ENCODE results near the gene MRPL38. TPM values are rescaled to one million over a fixed set of nuclear protein-coding genes. Genes with fewer than 3 reads are reported as not detected.

The MRPL38 gene
- total RNA-seq, 1 donor from 2014 or later, result 62.1 TPM

DNA sequence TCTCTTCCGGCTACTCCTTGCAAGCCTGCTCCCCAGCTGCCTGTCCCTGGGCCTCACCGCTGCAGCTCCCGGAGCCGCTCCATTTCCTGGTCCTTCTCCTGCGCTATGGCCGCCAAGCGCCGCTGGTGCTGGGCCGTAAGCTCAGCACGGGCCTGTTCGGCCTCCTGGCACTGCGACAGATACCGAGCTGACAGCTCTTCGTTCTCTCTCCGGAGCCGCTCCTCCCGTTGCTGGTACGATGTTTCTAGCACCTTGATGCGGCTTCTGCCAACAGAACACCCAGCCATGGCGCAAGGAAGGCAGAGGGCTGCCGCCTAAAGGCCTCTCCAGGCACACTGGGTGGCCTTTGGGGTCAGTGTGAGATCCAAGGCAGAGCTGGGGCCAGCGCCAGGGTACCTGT, 14.9 kb upstream of the MRPL38 start:
- no peak for DNase-seq

DNA sequence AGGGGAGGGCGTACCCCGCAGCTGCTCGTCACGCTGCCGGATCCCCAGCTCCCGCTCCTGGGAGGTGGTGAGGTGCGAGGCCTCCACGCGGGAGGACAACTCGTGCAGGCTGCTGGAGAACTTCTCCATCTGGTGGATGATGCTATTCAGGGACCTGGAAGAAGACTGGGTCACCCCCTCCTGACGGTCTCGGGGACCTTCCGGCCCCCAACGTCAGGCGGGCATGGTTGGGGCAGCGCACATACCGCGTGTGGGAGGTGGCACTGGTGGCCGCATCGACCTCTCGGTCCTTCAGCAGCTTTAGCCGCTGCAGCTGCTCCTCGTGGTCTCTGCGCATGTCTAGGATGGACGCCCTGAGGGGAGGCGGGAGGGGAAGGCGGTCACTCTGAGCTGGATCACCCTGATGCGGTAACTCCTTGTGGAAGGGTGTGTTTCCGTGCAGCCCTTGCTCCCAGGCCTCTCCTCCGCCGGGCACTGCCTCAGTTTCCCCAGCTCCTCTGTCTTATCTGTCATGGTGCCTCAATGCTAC, 13.3 kb upstream of the MRPL38 start:
- no peak for DNase-seq

DNA sequence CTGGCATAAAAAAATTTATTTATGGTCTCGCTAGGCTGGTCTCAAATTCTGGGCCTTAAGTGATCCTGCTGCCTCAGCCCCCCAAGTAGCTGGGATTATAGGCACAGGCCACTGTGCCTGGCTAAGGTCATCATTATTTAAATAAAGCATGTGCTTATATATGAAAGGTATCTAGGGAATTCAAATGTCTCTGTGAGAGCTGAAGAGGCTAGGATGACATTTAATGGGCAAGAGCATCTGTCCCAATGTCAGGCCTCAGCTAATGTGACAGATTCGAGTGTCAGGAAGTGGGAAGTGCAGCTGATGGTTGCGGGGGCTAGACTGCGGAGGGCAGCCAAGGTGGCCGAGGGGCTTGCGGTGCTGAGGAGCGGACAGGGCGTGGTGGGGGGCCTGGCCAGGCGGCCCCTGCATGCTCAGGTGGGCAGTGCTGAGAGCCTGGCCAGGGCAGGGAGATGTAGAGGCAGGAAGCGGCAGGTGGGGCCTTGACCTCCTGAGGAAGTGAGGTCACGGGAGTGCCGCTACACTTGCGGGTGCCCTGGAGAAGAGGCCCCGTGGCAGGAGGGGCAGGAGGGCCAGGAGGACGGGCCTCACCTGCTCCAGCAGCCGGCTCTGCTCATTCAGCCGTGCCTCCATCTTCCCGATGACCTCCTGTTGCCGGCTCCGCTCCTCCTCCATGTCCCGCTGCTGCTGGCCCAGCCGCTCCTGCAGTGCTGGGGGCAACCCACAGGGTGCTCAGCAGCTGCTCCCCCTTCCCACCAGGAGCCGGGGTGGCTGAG, 12.6 kb upstream of the MRPL38 start:
- DNase-seq, result peak; percentile 69

DNA sequence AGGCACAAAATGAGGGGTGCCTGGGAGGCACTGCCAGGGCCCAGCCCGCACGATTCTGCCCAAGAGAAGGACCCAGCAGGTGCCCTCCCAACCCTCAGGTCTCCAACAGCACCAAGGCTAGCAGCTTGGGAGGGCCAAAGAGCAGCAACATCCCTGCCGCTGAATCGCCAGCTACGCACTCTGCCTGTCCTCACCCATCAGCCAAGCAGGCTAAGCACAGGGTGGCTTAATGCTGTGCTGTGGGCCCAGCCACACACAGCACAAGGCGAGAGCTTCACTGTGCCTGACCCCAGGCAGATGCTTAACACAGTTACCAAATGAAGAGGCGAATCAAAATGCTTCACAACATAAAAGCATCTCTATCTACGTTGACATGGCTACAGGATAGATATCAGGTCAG, 10.6 kb upstream of the MRPL38 start:
- DNase-seq, result no peak

DNA sequence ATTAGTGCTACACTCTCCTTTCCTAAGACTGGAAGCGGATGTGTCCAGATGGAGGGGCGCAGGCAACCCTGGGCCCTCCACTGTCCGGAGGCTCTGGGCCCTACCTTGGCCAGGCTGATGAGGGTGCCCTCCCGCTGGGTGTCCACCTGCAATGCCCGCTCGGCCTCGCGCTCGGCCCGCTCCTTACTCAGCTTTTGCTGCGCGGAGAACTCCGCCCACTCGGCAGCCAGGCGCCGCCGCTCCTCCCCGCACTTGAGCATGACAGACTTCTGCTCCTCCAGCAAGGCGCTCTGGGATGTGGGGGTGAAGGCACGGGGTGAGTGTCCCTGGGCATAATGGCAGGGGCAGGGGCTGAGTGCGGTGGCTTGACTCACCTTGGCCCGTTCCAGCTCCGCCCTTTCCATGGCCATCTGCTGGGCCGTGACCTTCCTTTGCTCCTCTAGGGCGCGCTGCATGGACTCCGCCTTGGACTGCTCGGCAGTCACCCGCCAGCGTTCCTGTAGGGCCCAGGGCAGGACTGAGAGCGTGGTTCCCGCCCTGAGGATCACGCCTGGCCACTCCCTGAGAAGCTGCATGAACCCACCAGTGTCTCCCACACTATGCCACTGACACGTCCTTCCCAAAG, 10.1 kb upstream of the MRPL38 start:
- DNase-seq, result no peak

DNA sequence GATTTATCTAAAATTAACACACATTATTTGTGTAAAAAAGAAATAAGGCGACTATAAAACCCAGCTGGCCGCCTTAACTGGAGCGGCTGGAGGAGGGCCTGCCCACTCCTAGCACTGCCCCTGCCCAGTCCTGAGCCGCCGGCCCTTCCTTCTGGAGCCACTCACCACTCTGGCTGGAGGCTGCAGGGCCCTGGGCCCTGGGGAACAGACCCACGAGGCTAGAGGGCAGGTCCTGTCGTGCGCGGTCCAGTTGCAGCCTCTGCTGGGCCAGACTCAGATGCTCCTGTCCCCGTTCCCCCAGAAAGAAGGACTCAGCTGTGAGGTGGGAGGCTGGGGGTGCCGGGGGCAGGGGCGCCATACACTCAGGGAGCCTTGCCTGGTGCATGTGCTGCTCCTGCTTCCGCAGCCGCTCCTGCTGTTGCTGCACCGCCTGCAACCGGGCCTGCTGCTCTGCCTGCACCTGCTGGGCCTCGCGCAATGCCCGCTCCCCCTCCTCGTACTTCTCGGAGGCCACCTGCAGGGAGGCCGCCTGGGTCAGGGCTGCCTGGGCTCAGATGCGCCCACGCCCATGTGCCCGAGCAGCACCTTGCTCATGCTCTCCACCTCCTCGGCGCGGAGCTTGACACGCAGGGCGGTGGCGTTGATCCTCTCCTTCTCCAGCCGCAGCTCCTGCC, 9.0 kb upstream of the MRPL38 start:
- no peak for DNase-seq

DNA sequence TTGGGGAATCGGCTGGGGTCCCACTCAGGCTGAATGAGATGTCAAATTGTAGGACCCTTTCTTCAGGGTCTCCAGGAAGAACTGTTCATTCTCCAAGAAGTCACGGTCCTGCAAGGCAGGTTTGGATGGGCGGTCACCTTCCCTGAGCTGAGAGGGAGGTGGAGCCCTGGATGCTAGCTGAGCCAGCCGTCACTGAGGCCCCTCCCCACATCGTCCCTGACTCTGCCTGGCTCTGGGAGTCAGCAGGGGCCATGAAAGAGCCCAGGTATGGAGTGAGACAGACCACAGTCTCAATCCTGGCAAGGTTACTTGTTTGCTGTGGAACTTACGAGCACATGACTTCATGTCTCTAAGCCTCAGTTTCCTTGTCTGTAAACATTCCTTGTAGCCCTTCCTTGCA, 6.0 kb upstream of the MRPL38 start:
- no peak for DNase-seq

DNA sequence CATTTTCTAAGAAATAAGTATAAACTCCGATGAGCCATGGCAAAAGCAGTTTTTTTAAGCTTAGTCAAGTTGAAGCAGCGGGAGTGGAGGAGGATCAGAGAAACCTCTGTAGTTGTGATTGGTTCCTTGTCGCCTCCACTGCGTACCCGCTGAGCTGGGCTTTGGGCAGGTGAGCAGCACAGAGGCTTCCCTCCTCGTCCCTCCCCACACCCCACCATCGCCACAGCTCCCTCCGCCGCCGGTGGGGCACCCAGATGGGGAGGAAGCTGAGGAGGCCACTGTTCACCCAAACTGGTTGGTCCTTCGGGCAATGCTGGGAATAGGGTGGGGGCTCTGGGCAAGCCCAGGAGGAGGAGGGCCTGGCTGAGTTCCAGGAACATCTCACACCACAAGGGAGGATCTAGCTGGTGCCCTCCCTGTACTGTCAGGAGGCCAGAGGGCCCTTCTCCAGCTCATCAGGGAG, 5.2 kb upstream of the MRPL38 start:
- DNase-seq, result peak; percentile 61

DNA sequence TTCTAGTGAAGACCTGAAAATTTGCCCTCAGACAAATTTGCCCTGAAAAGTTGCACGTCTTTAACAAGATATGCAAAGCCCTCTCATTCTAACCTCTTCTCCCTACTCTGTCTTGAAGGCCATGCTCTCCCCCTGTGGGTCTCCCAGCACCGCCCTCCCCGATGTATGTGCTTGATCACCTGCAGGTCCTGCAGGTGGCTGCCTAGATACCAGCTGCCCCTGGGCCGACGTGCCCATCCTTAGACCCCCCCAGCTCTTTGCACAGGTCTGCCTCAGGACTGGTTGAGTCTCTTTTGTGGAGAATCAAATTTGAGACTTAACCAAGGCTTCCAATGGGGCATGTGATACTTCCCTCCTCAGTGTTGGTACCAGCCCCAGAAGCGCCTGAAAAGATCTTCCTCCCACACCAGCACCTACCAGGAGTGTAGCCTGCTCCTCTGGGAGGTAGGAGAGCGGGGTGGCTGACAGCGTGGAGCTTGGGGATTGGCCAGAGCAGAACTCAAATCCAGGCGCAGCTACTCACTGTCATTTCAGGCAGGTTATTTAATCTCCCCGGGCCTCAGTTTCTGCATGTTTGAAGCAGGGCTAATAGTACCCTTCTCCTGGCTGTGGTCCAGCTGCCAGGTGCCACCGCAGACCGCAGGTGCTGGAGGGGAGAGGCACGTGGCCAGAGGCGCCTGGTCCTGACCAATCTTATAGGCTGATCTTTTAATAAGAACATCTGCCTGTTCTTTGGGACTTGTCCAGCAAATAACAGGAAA, 4.5 kb upstream of the MRPL38 start:
- no peak for DNase-seq

DNA sequence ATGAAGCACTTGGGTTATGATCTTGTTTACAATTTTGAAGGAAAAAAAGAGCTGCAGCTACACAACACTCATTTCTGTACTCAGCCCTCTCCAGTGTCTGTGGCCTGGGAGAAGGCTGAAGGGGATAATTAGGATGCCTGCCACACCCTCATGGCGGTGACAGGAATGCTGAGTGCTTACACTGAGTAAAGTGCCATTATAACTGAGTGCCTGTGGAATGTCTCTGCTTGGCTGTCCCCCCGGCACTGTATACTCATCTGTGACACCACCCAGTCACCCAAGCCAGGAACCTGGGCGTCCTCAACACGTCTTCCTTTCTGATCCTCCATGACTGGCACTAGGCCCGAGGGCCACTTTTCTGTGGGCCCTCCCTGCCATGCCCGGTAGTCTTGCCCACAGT, 3.5 kb upstream of the MRPL38 start:
- DNase-seq, result peak; percentile 61

DNA sequence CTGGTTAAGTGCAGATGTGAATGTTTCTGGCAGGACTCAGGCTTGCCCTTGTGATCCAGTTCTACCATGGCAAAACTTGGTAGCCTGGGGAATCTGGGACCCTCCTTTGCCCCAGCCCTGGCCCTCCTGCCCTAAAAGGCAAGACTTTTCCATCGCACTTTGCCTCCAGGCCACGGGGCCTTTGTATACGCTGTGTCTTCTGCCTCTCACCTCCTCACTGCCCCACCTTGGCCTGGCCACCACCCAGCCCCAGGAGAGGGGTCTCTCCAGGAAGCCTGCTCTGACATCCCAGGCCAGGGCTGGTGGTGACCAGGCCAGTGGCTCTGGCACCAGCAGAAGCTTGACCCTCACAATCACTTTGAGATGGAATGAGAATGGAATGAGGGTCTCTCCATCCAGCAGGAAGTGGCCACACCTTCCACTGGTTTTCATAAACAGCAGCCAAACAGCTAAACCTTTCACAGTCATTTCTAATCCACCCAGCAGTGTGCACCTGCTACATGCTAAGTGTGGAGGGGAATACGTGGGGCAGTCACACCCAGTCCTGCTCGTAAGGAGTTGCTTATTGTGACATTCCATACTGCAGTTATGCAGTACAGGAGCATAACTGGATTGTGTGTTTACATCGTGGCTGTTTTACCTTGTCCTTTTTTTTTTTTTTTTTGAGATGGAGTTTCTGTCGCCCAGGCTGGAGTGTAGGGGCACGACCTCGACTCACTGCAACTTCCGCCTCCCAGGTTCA, 1.6 kb upstream of the MRPL38 start:
- DNase-seq, result no peak

DNA sequence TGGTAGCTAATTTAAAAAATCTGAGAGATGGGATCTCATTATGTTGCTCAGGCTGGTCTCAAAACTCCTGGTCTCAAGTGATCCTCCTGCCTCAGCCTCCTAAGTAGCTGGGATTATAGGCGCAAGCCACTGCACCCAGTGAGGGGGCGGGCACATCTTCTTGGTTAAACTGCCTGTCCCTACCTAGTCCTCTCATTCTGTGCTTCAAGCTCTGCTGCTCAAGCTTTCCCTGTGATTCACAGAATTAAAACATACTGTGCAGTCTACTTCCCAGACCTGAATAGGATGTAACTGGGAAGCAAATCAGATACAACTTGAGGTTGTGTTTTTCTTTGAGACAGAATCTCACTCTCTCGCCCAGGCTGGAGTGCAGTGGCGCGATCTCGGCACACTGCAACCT, 2.3 kb downstream of the MRPL38 start:
- no peak for DNase-seq

DNA sequence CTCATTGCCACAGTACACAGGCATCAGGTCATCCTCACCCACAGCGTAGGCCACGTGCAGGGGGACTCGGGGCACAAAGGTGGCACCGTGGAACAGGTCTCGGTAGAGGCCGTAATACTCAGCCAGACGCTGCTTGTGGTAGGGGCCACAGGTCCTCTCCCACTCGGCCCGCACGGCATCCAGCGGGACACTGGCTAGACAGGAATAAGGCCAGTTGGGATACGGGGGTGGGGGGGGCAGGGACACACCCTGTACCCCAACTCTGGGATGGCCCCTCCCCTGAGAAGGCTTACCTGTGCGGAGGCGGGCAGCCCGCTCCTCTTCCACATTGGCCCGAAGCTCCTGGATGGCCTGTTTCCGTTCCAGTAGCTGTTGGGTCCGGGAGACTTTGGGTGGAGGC, 3.0 kb downstream of the MRPL38 start:
- no peak for DNase-seq

DNA sequence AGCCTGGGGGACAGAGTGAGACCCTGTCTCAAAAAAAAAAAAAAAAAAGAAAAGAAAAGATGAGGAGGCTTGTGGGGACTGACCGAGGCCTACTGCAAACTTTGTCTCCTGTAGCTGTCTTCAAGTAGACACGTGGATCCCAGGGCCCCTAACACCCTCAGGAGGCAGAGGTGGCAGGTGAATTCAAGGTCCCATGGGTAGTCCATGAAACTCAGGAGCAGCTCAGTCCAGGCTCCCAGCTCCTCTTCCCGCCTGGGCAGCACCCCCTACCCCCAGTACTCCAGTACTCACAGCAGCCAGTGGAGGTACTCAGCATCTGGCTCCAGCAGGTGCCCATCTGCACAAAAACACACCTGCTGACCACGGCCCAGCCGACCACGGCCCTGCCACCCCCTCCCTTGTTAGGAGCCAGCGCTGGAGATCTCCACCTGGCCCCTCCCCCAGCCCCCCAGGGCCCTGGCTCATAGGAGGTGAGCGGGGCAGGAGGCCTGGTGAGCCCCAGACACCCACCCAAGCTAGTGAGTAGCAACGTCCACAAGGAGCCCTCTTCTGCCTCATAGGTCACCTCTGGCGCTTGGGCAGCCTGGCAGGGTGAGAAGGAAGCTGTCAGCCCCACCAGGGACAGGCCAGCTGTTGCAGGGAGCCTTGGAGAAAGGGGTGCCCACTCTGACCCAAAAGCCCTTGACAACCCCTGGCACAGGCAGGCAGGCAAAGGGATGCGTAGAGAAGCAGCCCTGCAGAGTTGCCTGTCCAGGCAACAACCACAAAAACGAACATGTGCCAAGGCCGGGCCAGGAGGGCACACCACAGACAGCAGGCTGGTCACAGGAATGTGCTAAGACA, 3.8 kb downstream of the MRPL38 start:
- DNase-seq, result no peak

DNA sequence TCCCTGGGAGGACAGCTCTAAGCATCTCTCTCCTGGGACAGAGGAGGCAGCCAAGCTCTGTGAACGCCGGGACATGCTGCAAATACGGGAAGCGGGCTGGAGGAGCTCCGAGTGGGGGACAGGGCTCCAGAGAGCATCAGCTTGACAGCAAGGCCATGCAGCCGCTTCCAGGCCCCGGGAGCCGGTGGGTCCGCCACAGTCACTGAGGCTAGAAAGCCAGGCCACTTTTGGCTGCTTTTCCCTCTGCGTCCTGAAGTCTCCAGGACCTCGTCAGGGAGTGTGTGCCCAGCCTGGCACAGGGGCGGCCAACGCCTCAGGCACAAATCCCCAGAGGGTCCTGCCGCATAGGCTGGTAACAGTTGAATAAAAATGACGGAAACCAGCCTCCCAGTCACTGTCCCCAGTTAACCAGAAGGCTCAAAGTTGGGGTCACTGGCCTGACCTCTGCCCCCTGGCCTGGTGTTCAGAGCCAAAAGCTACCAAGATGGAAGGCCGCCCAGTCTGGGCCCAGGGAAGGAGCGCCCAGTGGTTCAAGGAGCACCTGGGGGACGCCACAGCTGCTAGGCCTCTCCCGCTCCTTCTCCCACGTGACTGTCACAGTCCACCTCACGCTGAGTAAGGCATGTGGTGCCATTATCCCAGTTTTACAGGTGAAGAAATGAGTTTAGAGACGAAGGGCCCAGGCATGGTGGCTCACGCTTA, 4.8 kb downstream of the MRPL38 start:
- DNase-seq, result no peak

DNA sequence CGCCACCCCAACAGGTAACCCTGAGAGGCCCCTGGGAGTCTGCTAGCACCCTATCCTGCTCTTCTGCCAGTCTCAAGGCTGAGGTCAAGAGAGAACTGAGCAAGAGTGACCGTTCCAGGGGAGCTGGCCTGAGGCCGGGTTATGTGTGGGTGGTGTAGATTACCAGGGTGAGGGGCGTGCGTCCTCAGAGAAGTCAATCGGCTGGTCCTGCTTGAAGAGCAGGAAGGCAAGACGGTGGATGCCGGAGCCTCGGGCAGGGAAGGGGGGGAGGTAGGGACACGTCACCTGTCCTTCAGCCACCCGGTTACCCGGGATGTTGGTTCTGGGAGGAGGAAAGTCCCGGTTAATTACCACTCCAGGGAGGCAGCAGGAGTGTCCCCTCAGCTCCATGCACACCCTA, 5.3 kb downstream of the MRPL38 start:
- no peak for DNase-seq

DNA sequence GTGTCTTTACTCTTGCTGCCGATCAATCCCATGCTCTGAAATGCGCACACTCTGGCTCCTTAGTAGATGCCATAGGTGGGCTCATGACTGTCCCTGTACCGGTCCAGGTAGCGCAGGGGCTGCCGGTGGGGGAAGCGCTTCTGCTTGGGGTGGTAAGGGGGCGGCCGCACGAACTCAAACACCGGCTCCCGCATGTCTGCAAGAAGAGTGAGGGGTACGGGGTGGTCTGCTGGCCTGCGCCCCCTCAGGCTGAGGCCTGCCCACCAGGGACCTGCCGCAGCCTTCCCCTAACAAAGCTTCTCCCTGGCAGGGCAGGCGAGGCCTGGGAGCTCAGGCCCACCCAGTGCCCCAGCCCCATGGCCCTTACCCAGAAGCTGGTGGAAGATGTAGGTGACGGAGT, 5.9 kb downstream of the MRPL38 start:
- DNase-seq, result no peak

DNA sequence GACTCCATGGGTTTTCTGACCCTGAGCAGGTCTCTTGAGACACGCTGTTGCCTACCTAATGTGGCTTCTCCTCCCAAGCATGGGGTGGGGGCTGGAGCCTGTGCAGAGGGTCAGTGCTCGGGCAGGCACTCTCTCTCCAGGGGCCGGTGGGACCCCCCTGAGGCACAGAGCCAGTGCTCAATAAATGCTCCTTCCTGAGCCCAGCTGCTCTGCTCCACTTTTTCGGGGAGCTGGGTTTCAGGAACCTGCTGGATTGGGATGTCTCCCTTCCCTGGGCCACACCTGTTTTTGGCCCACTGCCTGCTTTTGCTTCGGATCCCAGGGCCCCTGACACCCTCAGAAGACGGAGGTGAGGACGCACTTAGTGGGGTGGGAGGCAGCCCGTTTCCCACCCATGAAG, 6.6 kb downstream of the MRPL38 start:
- DNase-seq, result no peak

DNA sequence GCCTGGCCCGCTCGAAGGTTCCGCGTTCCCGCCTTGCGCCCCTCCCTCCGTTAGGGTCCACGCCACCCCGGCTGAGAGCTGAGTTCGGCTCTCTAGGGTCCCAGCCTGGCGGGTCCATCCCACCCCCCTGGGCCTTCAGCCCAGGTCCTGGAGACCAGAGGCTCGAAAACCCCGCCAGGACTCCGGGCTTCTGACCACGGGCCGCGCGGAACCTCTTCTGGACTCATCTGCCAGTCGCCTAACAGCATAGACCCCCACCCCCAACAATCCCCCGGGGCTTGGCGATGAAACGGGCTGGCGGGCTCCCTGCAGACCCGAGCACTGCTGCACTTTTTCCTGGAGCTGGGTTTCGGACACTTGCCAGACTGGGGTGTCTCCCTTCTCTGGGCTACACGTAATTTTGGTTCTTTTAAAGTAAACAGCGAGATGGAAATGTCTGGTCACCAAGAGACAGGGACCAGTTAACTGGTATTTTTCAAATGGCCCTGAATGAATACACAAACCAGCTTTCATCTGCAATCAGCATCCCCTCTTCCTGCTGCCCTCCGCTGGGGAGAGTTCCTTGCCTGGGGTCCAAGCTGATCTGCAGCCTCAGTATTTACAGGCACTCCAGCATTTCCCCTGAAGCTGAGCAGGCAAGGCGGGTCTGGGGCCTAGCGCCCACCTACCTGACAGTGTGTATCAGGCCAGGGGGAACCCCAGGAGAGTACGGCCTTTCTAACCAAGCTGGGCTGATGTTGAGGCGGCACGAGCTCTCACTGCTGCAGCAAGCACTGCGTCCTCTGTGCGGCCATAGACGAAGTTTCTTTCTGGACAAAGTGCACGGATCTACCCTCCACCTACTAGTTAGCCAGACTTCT, 7.3 kb downstream of the MRPL38 start:
- no peak for DNase-seq

All from tongue (tissue), 2 donors.